HG02763 (cell line): ENCODE measurements around the gene HBP1.
"Not testable (repeated sequence)": the region's sequence is repeated elsewhere in the genome, so short reads cannot be mapped to it uniquely, and the experiment has no call there.

Source experiments
- ATAC-seq: cut with Tn5 transposase; IDR thresholded peaks from one replicate; pipeline ENCODE4 v1.9.1; 2021; ENCODE audit warnings: mild to moderate bottlenecking, moderate library complexity; ENCODE audit not compliant: unreplicated experiment

HBP1 gene

DNA sequence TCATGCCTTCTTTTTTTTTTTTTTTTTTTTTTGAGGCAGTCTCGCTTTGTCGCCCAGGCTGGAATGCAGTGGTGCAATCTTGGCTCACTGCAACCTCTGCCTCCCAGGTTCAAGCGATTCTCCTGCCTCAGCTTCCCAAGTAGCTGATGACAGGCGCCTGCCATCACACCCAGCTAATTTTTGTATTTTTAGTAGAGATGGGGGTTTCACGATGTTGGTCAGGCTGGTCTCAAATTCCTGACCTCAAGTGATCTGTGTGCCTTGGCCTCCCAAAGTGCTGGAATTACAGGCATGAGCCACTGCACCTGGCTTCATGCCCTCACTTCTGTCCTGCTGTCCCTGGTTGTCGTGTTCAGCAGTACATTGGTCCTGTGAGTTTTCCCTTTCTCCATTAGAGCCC lies 52.0 kb downstream of the HBP1 start:
- not testable (repeated sequence) for ATAC-seq

DNA sequence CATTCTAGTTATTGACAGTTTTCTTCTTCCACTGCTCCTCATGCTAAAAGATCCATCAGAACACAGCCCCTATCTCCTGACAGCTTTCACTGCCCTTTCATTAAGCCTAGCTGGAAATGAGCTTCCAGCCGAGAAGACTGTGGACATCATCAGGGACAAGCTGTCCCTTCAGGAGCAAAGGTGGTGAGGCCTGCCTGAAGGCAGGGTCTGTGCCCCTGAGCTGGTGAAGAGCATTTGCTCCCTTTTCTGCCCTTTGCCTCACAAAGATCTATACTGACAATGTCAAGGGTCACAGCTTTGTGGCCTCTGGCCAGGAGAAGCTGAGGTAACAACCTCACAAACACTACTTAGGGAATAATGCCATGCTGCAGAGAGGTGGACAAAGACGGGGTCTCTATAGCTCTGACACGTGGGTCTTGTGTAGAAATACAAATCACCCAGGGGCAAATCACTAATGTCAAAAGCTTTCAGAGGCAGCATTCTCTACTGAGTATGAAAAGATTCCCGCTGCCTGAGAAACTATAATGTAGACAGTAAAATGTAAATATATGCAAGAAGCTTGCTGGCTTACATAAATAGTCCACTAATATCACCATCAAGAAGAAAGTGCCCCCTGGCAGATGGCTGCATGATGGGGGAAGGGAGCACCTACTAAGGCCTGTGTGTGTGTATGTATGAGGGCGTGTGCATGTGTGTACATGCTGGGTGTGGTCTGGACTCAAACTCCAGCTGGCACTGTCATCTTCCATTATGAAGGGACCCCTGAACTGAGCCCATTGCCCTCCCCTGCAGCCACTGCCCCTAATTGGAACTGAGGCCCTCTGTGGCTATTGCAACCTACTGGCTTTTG lies 55.8 kb downstream of the HBP1 start:
- ATAC-seq, result no peak

DNA sequence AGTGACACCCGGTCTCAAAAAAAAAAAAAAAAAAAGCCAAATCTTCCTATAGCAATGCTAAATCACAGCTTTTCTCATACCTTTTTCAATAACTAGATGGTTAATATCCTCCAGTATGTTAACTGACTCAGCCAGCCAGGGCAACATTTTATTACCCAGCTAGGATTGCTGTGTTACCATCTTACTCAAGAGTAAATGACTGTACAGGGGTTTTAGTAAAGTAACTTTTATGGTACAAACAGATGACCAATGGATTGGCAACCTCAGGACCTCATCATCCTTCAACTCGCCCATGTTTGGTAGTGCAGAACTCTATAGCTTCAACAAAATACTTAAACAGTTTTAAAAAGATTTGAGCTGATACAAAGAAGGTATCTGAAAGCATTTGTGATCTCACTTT lies 59.5 kb downstream of the HBP1 start:
- no peak for ATAC-seq

DNA sequence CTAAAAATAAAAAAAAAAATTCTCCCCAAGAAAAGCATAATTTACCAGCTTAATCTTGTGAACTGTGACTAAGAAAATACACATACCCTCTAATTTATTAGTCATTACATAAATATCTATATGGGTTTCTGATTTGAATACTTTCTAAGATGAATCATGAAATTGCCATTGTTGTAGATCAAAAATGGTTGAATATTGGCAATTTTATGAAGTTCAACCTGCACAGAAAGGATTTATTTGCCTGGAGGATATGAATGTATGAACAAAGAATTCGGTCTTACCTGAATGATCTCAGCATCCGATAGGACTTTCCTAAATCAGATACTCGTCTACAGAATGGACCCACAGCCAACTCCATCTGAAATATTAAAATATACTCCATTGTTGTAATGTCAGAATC lies 61.5 kb downstream of the HBP1 start:
- no peak for ATAC-seq

DNA sequence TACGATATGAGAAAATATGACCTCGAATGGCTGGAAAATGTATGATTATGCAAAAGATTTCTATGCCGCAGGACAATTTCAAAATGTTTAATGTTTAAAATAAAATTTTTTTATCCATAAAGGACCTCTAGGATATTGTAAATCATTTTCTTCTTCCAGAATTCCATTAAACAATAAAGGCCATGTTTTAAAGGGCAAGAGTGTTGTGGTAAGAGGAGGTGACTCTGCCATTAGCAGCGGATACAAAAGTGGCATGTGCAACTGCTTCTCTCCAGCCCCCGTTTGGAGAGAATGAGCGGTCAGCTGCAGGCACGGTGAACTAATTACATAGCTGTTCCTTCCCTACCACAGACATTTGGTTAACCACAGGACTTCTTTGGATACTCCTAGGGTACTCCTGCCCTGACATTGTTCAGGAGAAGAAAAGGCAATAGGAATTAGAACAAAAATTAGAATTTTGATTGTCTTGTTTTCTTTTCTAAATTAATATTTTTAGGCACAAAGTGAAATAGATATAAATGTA lies 63.8 kb downstream of the HBP1 start:
- ATAC-seq, result no peak

DNA sequence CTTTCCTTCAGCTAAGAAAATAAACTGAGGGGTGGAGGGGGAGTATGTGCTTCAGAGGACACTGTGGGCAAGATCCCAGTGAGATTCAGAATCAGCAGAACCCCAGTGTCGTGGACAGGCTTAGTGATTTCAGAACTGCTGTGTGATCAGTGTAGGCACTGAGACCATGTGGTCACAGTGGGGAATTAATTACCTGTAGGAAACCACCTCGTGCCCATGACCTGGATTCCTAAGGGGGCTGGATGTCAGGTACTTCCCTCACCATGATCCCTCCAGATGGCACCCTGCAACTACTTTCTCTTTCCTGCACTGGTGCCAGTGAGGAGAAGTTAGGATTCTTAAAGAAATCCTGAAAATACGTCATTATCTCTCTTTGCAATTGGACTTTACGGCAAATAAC lies 64.4 kb downstream of the HBP1 start:
- ATAC-seq, result no peak

DNA sequence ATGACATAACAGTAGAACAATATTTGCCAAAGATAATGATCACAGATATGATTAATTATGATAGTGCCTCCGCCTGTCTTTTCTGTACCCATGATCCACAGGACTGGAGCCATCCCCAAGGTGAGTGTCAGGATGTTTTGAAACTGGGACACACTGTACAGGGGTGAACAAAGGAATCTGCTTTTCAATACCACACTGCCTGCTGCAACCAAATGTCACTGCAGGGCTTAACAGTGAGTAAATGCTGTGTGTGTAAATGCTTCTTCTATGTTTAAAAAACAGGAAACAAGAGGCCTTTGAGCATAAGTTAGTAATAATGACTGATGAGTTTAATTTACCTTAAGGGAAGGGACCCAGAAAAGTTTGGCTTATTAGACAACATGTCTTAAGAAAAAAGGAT lies 65.2 kb downstream of the HBP1 start:
- ATAC-seq, result no peak

DNA sequence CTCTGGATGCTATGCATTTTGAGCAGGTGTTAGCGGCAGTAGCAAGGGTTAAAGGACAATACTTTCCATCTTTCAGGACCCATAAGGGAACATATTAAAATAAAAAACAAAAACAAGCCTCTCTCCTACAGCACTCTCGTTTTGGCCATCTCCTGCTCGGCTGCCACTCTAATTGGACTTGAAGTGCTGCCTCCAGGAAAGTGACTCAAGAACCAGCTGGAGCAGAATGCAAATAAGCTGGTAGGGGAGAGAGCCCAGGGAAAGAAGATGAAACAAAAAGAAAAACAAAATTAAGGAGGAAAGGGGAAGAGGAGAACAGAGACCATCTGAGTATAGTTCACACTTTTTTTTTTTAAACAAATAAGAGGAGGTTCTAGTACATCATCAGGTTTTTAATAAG lies 65.6 kb downstream of the HBP1 start:
- no peak for ATAC-seq

DNA sequence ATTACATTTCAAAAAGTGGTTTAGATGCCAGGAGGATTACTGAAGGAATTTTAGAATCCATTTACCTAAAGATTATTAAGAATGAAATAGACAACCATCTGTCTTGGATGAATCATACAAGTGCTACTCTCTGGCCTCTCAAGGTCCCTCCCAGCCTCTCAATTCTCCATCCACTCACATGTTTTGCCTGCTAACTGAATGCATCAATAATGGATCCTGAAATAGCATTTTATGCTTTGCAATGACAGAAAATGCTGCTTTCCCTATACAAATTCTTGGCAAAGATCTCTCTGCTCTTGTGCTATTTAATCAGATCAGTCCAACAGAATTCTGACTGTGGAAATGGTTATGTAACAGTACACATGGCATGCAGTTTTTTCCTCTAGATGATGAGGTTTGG lies 68.1 kb downstream of the HBP1 start:
- ATAC-seq, result no peak

DNA sequence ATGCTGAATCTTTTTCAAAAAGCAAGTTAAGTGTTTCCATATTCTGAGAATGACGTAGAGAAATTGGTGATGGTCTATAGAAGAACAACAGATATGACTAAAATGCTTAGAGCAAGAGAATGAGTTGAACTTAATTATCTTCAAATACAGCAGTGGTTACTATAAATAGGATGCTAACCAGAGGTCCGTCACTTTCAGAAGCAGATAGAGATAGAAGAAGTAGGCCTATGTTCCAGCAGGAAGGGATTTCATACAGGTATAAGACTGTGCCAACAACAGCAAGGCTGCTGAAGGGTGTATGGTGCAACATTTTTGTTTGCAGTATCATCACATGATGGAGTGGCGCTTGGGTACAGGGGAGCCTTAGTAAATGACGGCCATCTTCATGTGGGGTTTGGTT lies 68.6 kb downstream of the HBP1 start:
- ATAC-seq, result no peak

DNA sequence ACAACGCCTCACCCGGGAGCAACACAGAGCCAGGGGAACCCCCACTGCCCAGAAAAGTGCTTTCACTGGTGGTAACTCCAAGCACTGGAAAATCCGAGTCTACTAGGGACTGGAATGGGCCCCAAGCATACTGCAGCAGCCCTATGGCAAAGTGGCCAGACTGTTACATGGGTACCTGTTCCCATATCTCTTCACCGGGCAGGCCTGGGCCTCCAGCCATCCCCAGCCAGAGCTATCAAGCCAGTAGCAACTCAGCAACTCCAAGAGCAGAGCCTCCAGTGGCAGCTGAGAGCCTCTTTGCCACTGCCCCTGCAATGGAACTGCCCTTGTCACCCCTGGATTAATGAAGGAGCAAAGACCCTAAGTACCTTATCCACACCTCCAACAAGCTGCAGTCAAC lies 73.5 kb downstream of the HBP1 start:
- ATAC-seq, result no peak

DNA sequence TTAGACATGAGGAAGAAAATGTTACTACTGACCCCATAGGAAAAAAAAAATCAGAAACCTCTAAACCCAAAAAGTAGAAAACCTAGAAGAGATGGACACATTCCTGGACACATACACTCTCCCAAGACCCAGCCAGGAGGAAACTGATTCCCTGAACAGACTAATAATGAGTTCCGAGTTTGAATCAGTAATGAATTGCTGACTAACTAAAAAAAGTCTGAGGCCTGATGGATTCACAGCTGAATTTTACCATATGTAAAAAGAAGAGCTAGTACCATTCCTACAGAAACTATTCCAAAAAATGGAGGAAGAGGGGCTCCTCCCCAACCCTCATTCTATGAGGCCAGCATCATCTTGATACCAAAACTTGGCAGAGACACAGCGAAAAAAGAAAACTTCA lies 75.8 kb downstream of the HBP1 start:
- no peak for ATAC-seq

DNA sequence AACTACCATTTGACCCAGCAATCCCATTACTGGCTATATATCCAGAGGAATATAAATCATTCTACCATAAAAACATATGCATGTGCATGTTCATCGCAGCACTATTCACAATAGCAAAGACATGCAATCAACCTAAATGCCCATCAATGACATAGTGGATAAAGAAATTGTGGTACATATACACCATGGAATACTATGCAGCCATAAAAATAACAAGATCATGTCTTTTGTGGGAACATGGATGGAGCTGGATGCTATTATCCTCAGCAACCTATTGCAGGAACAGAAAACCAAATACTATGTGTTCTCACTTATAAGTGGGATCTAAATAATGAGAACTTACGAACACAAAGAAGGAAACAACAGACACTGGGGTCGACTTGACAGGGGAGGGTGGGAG lies 78.0 kb downstream of the HBP1 start:
- not testable (repeated sequence) for ATAC-seq

DNA sequence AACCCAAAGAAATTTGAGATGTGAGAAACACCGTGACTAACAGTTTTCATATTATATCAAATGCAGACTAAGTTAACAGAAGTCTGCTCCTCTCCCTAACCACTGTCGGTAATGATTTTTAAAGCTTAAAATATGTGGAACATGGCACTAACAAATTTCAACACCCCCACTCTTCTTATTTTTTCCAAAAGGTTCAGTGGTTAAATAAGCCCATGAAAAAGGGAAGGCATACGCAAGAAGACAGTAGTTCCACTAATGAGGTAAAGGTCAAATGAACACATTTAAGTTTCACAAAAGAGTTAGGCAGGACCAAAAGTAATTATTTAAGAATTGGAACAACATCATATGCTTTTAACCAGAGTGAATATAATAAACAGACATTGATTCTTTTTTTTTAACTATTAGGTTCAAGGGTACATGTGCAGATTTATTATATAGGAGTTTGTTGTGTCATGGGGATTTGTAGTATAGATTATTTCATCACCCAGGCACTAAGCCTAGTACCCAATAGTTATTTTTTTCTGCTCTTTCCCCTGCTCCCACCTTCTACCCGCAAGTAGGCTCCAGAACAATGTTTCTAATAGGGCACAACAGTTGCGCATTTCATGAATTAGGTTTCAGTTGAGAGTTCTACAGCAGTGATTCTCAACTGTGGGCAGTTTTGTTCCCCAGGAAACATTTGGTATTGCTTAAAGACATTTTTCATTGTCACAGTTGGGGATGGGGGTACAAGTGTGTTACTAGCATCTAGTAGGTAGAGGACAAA lies 79.9 kb downstream of the HBP1 start:
- ATAC-seq, result no peak

DNA sequence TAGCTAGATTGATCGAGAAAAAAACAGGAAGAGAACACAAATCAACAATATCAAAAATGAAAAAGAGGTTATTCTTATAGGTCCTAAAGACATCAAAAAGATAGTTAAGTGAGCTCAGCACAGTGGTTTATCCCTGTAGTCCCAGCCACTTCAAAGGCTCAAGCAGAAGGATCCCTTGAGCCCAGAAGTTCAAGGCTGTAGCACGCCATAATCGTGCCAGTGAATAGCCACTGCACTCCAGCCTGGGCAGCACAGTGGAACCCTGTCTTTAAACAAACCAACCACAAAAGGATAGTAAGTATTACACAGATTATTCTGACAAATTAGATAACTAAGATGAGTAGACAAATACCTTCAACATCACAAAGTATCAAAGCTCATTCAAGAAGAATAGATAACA lies 83.2 kb downstream of the HBP1 start:
- no peak for ATAC-seq
